H1 (cell line): ENCODE data around the gene ADCY7. TPM values are rescaled to one million over a fixed set of nuclear protein-coding genes. Genes with fewer than 3 reads are reported as not detected.

Experiments used
- CREB1 ChIP-seq: IDR thresholded peaks from 2 replicates; pipeline ENCODE4 v1.6.1; 2012; ENCODE audit warnings: inconsistent platforms
- EGR1 ChIP-seq: IDR thresholded peaks from 2 replicates; pipeline ENCODE4 v1.6.1; 2011; ENCODE audit warnings: low read depth, low read length, borderline replicate concordance
- EP300 ChIP-seq, 2 experiments: IDR thresholded peaks; 1 replicate in 1 of 2; 2 replicates in 1 of 2; pipeline ENCODE4 v1.6.1; 2011 to 2012; ENCODE audit warnings: low read depth in 2 of 2, low read length in 2 of 2, mild to moderate bottlenecking in 2 of 2, borderline replicate concordance in 1 of 2, inconsistent platforms in 1 of 2, moderate library complexity in 1 of 2
- RBBP5 ChIP-seq: IDR thresholded peaks from 2 replicates; pipeline ENCODE4 v1.7.1; 2012; ENCODE audit warnings: low read depth, mild to moderate bottlenecking, inconsistent platforms, low read length, moderate library complexity, borderline replicate concordance
- SAP30 ChIP-seq: fragments of 300-600 bp; sonication (generic); IDR thresholded peaks from 2 replicates; pipeline ENCODE4 v1.7.1; 2012; ENCODE audit warnings: low read length, moderate library complexity, mild to moderate bottlenecking, inconsistent platforms; ENCODE audit not compliant: insufficient read depth, insufficient replicate concordance
- polyA plus RNA-seq, 7 experiments: library from polyadenylated mRNA; depleted of rRNA in 3 of 7; stranded (reverse) in 5 of 7; unstranded in 2 of 7; fragments of >200 nt in 5 of 7; fragments of 200-250 nt in 2 of 7; gene quantifications; 1 replicate in 5 of 7; 2 replicates in 1 of 7; 4 replicates in 1 of 7; pipeline versions ENCODE4 v1.2.1 to v1.2.3, GENCODE V29; 2011 to 2013; ENCODE audit warnings: missing spikeins in 2 of 7, mixed read lengths in 2 of 7
- total RNA-seq: library from RNA; stranded (reverse); fragmentation: NEBNext Ultra II Directional; extraction: Animal tissue kit (Norgen Biotek cat#: 25700); gene quantifications from 2 replicates; pipeline ENCODE4 v1.2.1, GENCODE V29; 2021
- TF ChIP-seq, protein P1 (sequence below): IDR thresholded peaks from 2 replicates; pipeline ENCODE4 v1.6.1; 2012; ENCODE audit warnings: inconsistent platforms

ADCY7 gene
- total and polyA plus RNA-seq, 2 of the 8 experiments (the other 6 are each of a cell fraction or from before 2014, with no cell fraction given), result 2.4 to 5.1 TPM

GRCh38 chr16:50297301-50298074, 31.1 kb downstream of the ADCY7 start (continued):
- no peak for TF ChIP-seq EP300 (IDR thresholded peaks at IDR 0.05; ENCODE audit: borderline replicate concordance in 1 of 2, low read depth in 2 of 2, low read length in 2 of 2)
- no peak for TF ChIP-seq EGR1
- TF ChIP-seq, protein P1, sequence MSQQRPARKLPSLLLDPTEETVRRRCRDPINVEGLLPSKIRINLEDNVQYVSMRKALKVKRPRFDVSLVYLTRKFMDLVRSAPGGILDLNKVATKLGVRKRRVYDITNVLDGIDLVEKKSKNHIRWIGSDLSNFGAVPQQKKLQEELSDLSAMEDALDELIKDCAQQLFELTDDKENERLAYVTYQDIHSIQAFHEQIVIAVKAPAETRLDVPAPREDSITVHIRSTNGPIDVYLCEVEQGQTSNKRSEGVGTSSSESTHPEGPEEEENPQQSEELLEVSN, result no peak
- TF ChIP-seq CREB1, result no peak
- TF ChIP-seq SAP30, result no peak
- TF ChIP-seq RBBP5, result no peak
- TF ChIP-seq, all 59 proteins: peak for 0
